Amygdala (tissue), 56 donors: Measurements from ENCODE around the gene GDF9.
A peak's percentile ranks its signal among the peaks of the same experiment; 100 is the strongest.

Experiments
- DNase-seq, 56 donors: peaks; one replicate each; lab custom pipeline; 2025; lab: John Stamatoyannopoulos, UW

Gene GDF9

DNA sequence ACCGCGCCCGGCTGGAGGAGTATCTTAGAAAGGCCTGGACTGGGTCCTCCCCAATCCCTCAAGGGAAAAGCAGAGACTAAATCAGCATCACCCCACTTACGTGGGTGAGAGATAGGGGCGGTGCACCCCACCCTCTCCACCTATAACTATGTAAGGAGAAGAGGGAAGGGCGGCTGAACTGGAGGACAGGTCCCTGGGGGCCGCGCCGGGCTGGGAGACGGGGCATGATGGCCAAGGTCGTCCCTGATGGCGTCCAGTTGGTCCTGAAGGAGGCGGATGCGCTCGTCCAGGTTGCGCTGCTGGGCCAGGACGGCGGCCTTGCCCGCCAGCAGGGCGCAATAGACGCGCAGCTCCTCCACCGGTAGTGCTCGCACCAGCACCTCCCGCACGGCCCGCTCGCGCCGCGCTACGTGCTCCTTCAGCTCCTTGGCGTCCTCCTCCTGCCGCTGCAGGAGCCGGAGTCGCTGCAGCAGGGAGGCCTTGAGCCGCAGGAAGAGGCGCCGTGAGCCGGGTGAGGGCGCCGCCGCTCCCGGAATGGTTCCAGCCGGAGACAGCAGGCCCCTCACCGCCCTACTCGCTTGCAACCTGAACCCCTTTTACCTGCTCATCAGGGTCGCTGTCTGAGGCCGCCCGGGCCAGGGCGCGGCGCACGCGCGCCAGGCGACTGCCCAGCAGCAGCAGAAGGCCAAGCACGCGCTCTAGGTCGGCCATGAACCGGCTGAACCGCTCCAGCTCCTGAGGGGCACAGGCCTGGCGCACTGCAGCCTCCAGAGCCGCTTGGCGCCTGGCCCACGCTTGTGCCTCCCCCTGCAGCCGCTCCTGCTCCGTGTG lies 43.4 kb downstream of the GDF9 start:
- peak in 18 of 56 donors; percentile 23 to 62 (median 42) for DNase-seq

DNA sequence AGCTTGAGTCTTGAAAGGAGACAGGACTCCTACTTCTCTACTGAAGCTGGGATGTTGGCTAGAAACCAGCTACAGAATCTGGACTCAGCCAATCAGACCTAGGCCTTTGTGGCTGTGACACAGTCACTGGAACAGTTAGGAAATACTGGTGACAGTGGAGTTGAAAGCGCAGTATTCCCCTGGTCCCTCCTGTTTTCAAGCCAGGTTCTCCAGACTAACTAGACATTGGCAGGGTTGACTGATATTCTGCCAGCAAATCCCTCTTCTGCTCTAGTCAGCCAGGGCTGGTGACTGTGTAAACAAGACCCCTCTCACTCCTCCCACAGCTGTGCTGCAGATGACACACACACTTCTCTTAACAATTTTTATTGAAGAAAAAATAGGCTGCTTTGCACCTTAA lies 44.5 kb downstream of the GDF9 start:
- peak in 34 of 56 donors; percentile 21 to 77 (median 49) for DNase-seq

DNA sequence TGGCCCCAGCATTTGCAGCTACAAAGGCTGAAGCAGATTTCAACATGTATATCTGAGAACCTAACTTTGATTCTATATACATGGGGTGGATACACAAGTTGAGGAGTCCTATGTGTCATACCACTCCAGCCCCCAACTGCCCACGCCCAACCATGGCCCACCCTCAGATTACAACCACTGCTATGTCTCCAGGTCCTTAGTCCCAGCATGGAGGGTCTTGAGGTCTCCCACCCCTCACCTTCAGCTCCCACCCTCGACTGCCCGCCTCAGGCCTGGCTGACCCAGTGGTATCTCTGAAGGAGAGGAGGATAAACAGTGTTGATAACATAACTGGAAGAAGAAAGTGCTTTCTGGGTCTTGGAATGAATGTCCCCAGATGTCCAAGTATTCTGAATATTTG lies 44.9 kb downstream of the GDF9 start:
- DNase-seq, result peak in 5 of 56 donors; percentile 31 to 75 (median 70)

DNA sequence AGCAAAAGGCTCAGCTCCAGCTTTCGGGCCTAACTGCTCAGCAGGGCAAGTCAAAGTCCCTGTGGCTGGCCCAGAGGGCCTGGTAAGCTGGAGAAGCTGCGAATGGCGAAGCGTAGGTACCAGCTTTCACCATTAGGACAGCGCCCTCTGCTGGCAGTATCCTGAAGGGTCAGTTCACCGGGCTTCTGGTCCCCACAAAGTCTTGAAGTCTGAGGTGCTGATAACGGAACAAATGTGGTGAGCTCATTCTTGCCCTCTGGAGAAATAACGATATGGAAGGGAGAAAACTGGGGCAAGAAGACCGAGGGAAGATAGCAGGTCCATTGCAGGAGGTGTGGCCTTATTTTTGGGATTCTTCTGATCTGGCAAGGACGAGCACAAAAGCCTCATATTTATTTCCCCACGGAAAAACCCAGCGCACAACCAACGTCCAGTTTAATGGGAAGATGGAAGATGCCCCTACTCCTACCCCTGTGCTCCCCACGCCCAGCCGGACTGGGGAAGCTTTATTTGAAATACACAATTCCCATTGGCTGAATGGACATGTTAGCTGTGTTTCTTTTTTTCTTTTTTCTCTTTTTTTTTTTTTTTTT lies 46.0 kb downstream of the GDF9 start:
- DNase-seq, result peak in 55 of 56 donors; percentile 60 to 98 (median 88)

DNA sequence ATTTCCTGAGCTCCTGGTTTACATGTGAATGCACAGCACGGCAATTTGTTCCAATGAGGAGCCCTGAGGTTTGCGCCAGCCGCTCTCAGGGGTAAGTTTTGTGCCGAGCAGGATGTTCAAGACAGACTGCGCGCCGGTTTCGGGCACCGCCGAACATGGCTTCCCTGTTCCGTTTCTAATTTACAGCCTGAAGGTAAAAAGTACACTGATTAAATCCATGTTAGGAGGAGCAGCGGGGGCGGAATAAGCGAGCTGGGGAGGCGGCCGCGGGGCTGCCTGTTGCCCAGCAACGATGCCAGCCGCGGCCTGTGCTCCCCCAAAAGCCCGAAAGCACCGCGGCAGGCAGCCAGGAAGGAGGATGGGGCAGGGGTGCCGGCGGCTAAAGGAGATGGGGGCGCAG lies 46.8 kb downstream of the GDF9 start:
- DNase-seq, result peak in 22 of 56 donors; percentile 25 to 62 (median 41)

DNA sequence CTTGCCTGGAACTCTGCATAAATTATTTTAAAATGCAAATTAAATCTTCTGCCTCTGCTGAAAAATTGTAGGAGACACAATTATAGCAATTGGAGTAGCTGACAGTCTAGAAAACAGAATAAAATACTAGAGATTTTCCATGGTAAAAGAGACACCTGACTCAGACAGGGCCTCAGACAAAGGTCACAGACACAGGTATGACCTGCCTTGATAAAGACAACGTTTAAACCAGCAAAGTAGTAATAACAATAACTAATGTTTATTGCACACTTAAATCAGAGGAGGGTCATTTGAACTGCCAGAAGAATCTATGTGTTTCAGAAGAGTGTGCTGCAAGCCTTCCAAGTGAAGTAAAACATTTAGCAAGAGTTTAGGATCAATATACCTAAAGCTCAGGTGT lies 49.3 kb downstream of the GDF9 start:
- no peak for DNase-seq

DNA sequence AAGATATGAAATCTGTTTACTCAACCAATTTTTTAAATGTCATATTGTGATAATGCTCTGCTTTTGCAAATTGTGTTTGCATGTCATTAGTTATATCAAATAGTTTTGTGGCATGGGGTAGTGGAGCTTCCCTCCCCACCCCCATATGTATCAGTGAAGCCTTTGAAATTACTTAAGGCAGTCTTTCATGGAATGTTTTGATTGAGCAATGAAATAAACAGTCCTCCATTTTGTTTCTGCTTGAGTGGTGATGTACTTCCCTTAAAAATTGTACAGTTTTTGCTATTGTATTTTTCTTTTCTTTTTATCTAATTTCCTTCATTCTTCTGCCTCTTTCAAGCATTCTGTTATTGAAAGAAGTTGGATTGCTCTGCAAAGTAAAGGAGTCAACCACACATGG lies 49.7 kb downstream of the GDF9 start:
- DNase-seq, result no peak

DNA sequence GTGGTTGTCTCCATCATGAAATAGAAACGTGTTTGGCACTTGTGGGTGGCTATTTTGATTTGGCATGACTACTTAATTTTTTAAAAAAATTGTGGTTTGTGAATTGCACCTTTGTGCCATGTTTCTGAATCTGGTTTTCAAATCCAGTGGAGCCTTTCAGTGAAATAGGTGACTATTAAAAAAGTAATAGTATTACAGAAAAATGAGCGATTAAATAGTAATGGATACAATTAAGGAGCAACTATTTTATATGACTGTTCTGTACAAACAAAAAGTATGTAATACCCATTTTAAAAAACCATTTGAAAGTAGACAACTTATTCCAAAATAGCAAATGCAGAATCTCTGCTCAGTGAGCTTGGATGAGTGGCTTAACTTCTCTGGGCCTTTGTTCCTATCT lies 50.2 kb downstream of the GDF9 start:
- no peak for DNase-seq

DNA sequence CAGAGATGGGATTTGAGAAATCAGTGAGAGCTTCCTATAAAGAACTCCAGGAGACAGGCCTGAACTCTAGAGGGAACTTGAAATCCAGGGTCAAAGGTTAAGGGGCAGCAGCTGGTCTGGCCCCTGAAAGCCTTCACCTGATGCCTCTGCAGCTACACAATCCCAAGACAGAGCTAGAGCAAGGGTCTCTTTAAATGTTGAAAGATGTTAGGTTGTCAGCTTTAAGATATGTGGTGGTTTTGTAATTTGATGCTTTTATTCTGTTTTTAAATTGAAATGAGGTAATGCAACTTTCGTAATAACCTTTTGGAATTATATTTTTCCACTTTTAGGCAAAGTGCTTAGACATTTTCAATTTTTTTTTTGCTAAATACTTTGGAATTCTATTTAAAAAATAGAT lies 50.8 kb downstream of the GDF9 start:
- DNase-seq, result no peak

DNA sequence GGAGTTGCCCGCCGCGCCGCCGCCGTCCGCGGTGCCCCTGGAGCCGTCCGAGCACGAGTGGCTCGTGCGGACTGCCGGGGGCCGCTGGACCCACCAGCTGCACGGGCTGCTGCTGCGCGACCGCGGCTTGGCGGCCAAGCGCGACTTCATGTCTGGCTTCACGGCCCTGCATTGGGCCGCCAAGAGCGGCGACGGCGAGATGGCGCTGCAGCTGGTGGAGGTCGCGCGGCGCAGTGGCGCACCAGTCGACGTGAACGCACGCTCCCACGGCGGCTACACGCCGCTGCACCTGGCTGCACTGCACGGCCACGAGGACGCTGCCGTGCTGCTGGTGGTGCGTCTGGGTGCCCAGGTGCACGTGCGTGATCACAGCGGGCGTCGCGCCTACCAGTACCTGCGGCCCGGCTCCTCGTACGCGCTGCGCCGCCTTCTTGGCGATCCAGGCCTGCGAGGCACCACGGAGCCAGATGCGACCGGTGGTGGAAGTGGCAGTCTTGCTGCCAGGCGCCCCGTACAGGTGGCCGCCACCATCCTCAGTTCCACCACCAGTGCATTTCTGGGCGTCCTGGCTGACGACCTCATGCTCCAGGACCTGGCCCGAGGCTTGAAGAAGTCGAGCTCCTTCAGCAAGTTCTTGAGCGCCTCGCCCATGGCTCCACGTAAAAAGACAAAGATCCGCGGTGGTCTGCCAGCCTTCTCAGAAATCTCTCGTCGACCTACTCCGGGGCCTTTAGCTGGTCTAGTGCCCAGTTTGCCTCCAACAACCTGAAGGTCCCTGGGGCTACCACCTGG lies 51.6 kb downstream of the GDF9 start:
- peak in 9 of 56 donors; percentile 35 to 63 (median 50) for DNase-seq

DNA sequence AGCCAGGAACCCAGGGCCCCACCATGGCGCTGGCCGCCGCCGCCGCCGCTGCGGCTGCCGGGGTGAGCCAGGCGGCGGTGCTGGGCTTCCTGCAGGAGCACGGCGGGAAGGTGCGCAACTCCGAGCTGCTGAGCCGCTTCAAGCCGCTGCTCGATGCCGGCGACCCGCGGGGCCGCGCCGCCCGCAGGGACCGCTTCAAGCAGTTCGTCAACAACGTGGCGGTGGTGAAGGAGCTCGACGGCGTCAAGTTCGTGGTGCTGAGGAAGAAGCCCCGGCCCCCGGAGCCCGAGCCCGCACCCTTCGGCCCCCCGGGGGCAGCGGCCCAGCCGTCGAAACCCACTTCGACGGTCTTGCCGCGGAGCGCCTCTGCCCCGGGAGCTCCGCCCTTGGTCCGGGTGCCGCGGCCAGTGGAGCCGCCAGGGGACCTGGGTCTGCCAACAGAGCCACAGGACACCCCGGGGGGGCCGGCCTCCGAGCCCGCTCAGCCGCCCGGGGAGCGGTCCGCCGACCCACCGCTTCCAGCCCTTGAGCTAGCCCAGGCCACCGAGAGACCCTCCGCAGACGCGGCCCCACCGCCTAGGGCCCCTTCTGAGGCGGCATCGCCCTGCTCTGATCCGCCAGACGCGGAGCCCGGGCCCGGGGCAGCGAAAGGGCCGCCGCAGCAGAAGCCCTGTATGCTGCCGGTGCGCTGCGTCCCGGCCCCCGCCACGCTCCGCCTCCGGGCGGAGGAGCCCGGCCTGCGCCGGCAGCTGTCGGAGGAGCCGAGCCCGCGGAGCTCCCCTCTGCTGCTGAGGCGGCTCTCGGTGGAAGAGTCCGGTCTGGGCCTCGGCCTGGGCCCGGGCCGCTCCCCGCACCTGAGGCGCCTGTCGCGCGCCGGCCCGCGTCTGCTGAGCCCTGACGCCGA lies 52.4 kb downstream of the GDF9 start:
- DNase-seq, result peak in 36 of 56 donors; percentile 27 to 77 (median 56)

DNA sequence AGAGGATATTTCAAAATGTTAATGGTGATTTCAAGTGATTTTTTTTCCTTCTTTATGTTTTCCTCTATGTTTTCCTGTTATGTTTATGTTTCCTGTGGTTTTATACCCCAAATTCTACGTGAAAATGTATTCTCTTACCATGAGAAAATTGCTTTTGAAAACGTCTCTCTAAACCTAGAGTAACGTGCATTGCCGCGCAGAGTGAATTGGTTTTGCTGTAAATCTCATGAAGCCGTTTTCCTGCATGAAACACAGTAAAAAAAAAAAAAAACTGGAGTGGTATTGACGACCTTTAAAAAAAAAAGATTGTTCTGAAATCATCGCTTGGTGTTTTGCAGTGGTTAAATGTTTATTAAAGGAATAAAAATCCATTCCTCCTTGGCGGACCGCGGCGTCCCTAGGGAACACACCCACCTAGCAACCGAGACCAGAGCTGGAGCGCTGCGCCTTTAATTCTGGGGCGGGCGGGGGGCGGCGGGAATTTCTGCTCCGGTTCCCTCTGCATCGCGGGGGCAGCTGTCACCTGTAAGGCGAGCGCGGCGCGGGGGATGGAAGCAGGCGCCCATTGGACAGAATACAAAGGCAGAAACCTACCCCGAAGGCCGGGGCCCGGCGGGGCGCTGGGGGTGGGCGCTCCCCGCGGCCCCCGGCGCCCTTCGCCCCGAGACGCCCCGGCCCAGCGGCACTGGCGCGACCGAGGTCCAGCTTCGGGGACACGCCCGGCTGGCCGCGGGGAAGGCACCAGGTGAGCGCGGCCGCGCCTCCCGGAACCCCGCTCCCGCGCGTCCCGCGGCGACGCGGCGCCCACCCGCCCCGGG lies 53.3 kb downstream of the GDF9 start, which contains the start of gene SOWAHA:
TSS of gene SOWAHA (plus strand) at position 522 of the 818 bp plus-strand sequence. CDS start 320 bp downstream, outside the sequence.
- peak in 44 of 56 donors; percentile 25 to 82 (median 59) for DNase-seq

DNA sequence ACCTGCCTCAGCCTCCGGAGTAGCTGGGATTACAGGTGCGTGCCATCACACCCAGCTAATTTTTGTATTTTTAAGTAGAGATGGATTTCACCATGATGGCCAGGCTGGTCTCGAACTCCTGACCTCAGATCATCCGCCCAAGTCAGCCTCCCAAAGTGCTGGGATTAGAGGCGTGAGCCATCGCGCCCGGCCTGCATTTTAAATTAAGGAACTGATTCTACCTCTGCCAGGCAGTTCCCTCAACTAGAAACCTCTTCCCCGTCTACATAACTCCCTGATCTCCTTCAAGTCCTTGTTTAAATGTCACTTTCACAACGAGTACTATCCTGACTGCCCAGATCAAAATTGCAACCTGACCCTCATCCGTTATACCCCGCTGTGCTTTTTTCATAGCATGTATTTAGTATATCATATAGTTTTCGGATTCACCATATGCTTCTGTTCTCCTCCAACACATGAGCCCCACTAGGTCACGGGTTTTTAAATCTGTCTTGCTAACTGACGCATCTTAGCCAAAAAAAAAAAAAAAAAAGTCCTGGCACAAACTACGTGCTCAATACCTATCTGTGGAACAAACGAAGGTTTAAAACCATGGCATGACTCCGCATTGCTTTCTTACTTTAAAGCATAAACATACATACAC lies 54.0 kb downstream of the GDF9 start:
- peak in 2 of 56 donors; percentile 15 to 21 for DNase-seq
